Measurements from ENCODE around the gene SLC24A3. TPM values are rescaled to one million over a fixed set of nuclear protein-coding genes. Genes with fewer than 3 reads are reported as not detected.

SLC24A3 gene
- total and polyA plus RNA-seq, 2 experiments from 2014 or later: 0.48 to 1.7 TPM

- TF ChIP-seq CTCF (IDR thresholded peaks at IDR 0.05; ENCODE audit: poor library complexity) (no peak), EZH2phosphoT487 (IDR thresholded peaks at IDR 0.05; ENCODE audit: low read depth, severe bottlenecking, unreplicated experiment) (no peak), EZH2 (IDR thresholded peaks at IDR 0.05; ENCODE audit: borderline replicate concordance) (no peak)
- Histone ChIP-seq H3K9me3 (ENCODE audit: low read depth) (no peaks in the 10 kb centered on the region), H4K20me1 (ENCODE audit: insufficient read depth, poor library complexity, severe bottlenecking) (no peaks in the 10 kb centered on the region), H3K4me2 (no peak overlapping the region), H3K27me3 (no peaks in the 10 kb centered on the region), H3K9me2 (replicated peaks; ENCODE audit: insufficient read depth) (no peaks in the 10 kb centered on the region), H3K27ac (no peak overlapping the region), H3K36me3 (replicated peaks; ENCODE audit: insufficient read depth, low read depth) (no peaks in the 10 kb centered on the region), H3K4me3 (no peak overlapping the region), H3K79me2 (no peaks in the 10 kb centered on the region), H3K4me1 (ENCODE audit: insufficient read depth) (peaks cover 13% of the 10 kb centered on the region), H2AFZ (no peak overlapping the region)
- 92% methylated on average over 3 of the region's 3 CpGs for WGBS (ENCODE audit: low lambda C conversion rate, missing lambda C conversion rate)
- no peak for DNase-seq (ENCODE audit: low spot score)
These were observed 199.4 kb downstream of the SLC24A3 start for GRCh38 chr20:19411811-19412210.

GRCh38 chr20:19412254-19412653 is 199.8 kb downstream of the SLC24A3 start:
- H2AFZ ChIP-seq: no peak overlapping the region
- no peak overlapping the region for H3K4me2 ChIP-seq
- H3K27me3 ChIP-seq: no peaks in the 10 kb centered on the region
- H3K36me3 ChIP-seq (replicated peaks; ENCODE audit: insufficient read depth, low read depth): no peaks in the 10 kb centered on the region
- H3K27ac ChIP-seq: no peak overlapping the region
- H3K9me2 ChIP-seq (replicated peaks; ENCODE audit: insufficient read depth): no peaks in the 10 kb centered on the region
- peaks cover 9% of the 10 kb centered on the region for H3K4me1 ChIP-seq (ENCODE audit: insufficient read depth)
- no peaks in the 10 kb centered on the region for H3K79me2 ChIP-seq
- DNase-seq (ENCODE audit: low spot score): no peak
- TF ChIP-seq EZH2 (IDR thresholded peaks at IDR 0.05; ENCODE audit: borderline replicate concordance) (no peak), EZH2phosphoT487 (IDR thresholded peaks at IDR 0.05; ENCODE audit: low read depth, severe bottlenecking, unreplicated experiment) (no peak), CTCF (IDR thresholded peaks at IDR 0.05; ENCODE audit: poor library complexity) (no peak)
- no peaks in the 10 kb centered on the region for H3K9me3 ChIP-seq (ENCODE audit: low read depth)
- WGBS (ENCODE audit: low lambda C conversion rate, missing lambda C conversion rate): 87% methylated on average over 3 of the region's 3 CpGs
- no peaks in the 10 kb centered on the region for H4K20me1 ChIP-seq (ENCODE audit: insufficient read depth, poor library complexity, severe bottlenecking)
- no peak overlapping the region for H3K4me3 ChIP-seq

- H3K79me2 ChIP-seq: no peaks in the 10 kb centered on the region
- H3K4me2 ChIP-seq: no peak overlapping the region
- DNase-seq (ENCODE audit: low spot score): no peak
- H2AFZ ChIP-seq: no peak overlapping the region
- WGBS (ENCODE audit: low lambda C conversion rate, missing lambda C conversion rate): 53% methylated on average over 1 of the region's 1 CpG
- no peaks in the 10 kb centered on the region for H3K9me3 ChIP-seq (ENCODE audit: low read depth)
- TF ChIP-seq EZH2phosphoT487 (IDR thresholded peaks at IDR 0.05; ENCODE audit: low read depth, severe bottlenecking, unreplicated experiment): no peak
- no peak for TF ChIP-seq CTCF (IDR thresholded peaks at IDR 0.05; ENCODE audit: poor library complexity)
- no peak for TF ChIP-seq EZH2 (IDR thresholded peaks at IDR 0.05; ENCODE audit: borderline replicate concordance)
- H3K27me3 ChIP-seq: no peaks in the 10 kb centered on the region
- no peaks in the 10 kb centered on the region for H3K36me3 ChIP-seq (replicated peaks; ENCODE audit: insufficient read depth, low read depth)
- no peaks in the 10 kb centered on the region for H3K4me1 ChIP-seq (ENCODE audit: insufficient read depth)
- no peak overlapping the region for H3K4me3 ChIP-seq
- no peak overlapping the region for H3K27ac ChIP-seq
- H4K20me1 ChIP-seq (ENCODE audit: insufficient read depth, poor library complexity, severe bottlenecking): no peaks in the 10 kb centered on the region
- H3K9me2 ChIP-seq (replicated peaks; ENCODE audit: insufficient read depth): no peaks in the 10 kb centered on the region
These were observed 202.2 kb downstream of the SLC24A3 start for GRCh38 chr20:19414600-19414999.

GRCh38 chr20:19415786-19416185 is 203.3 kb downstream of the SLC24A3 start:
- Histone ChIP-seq H3K4me1 (ENCODE audit: insufficient read depth) (no peaks in the 10 kb centered on the region), H3K36me3 (replicated peaks; ENCODE audit: insufficient read depth, low read depth) (no peaks in the 10 kb centered on the region), H3K27ac (no peak overlapping the region), H3K27me3 (no peaks in the 10 kb centered on the region), H3K9me3 (ENCODE audit: low read depth) (no peaks in the 10 kb centered on the region), H3K9me2 (replicated peaks; ENCODE audit: insufficient read depth) (no peaks in the 10 kb centered on the region), H4K20me1 (ENCODE audit: insufficient read depth, poor library complexity, severe bottlenecking) (no peaks in the 10 kb centered on the region), H2AFZ (no peak overlapping the region), H3K4me3 (no peak overlapping the region), H3K4me2 (no peak overlapping the region), H3K79me2 (no peaks in the 10 kb centered on the region)
- DNase-seq (ENCODE audit: low spot score): no peak
- TF ChIP-seq CTCF (IDR thresholded peaks at IDR 0.05; ENCODE audit: poor library complexity) (no peak), EZH2 (IDR thresholded peaks at IDR 0.05; ENCODE audit: borderline replicate concordance) (no peak), EZH2phosphoT487 (IDR thresholded peaks at IDR 0.05; ENCODE audit: low read depth, severe bottlenecking, unreplicated experiment) (no peak)
- WGBS (ENCODE audit: low lambda C conversion rate, missing lambda C conversion rate): 69% methylated on average over 1 of the region's 1 CpG
